K562 (cell line): ENCODE data around the gene SCUBE2. TPM values are rescaled to one million over a fixed set of nuclear protein-coding genes. Genes with fewer than 3 reads are reported as not detected.

Experiments
- ATAC-seq: fragments of 200-7000 bp; cut with Tn5 transposase; 3 replicates; pipeline ENCODE4 v1.9.1; 2020; ENCODE audit warnings: moderate library complexity
- BruUV-seq: library from RNA; stranded (reverse); fragments of 400-500 nt; replicated peaks from 2 replicates; lab custom pipeline; 2021; lab: Mats Ljungman, UMichigan
- CTCF ChIA-PET: fragments of 300-600 bp; formaldehyde crosslinking; extraction: SDS; loops from one replicate; lab custom pipeline; 2021; ENCODE audit warnings: low intra/inter-chr PET ratio; lab: Yijun Ruan, JAX
- POLR2A ChIA-PET: fragments of 300-600, 350-650 bp; sonication (Branson Sonifier 250); formaldehyde crosslinking; extraction: SDS; loops from one replicate; lab custom pipeline; 2021; ENCODE audit warnings: antibody characterized with exemption, inconsistent platforms; lab: Yijun Ruan, JAX
- DNase-seq, 4 experiments: peaks; one replicate each; pipeline versions ENCODE4 v3.0.0 to v3.0.0-alpha.2; 2011 to 2018; ENCODE audit warnings: low spot score in 3 of 4, mixed read lengths in 3 of 4; ENCODE audit errors: extremely low read depth in 1 of 4
- FAIRE-seq: peaks from 2 replicates; lab custom pipeline; 2011; peaks lifted over from hg19 to GRCh38; lab: Jason Lieb, UNC
- H2AFZ ChIP-seq: 2 replicates; pipeline ENCODE4 v1.6.0; 2011; ENCODE audit warnings: low read depth, low read length, control low read depth, inconsistent platforms
- H3K27ac ChIP-seq: fragments of 200-600 bp; 3 replicates; pipeline ENCODE4 v1.8.0; 2011; ENCODE audit warnings: low read depth, mild to moderate bottlenecking, control low read depth, inconsistent platforms, low read length, moderate library complexity, mixed read lengths; ENCODE audit errors: extremely low read depth
- H3K27me3 ChIP-seq, 2 experiments: fragments of 300-600 bp in 1 of 2; 2 replicates in 1 of 2; 3 replicates in 1 of 2; pipeline versions ENCODE4 v1.6.0 to v1.8.0; 2011; ENCODE audit warnings: inconsistent platforms in 2 of 2, low read length in 2 of 2, mild to moderate bottlenecking in 1 of 2, mixed read lengths in 1 of 2, moderate library complexity in 1 of 2; ENCODE audit not compliant: control insufficient read depth in 2 of 2, insufficient read depth in 2 of 2
- H3K36me3 ChIP-seq: fragments of 300-600 bp; 3 replicates; pipeline ENCODE4 v1.8.0; 2011; ENCODE audit warnings: mild to moderate bottlenecking, low read length, inconsistent platforms; ENCODE audit not compliant: control insufficient read depth, insufficient read depth
- H3K4me1 ChIP-seq, 2 experiments: fragments of 200-600 bp in 1 of 2; replicated peaks in 1 of 2; 2 replicates in 1 of 2; 3 replicates in 1 of 2; pipeline versions ENCODE4 v1.5.1 to v1.8.0; 2011; ENCODE audit warnings: inconsistent platforms in 2 of 2, low read length in 2 of 2, mild to moderate bottlenecking in 1 of 2, mixed read lengths in 1 of 2, moderate library complexity in 1 of 2; ENCODE audit not compliant: control insufficient read depth in 2 of 2, insufficient read depth in 2 of 2
- H3K4me2 ChIP-seq: 2 replicates; pipeline ENCODE4 v1.6.1; 2011; ENCODE audit warnings: low read length, control low read depth, inconsistent platforms, mixed read lengths; ENCODE audit not compliant: insufficient read depth
- H3K4me3 ChIP-seq: fragments of 200-600 bp; sonication (generic), shearing (Covaris generic); 2 replicates; pipeline ENCODE4 v1.5.1; 2016; ENCODE audit warnings: control low read depth, inconsistent platforms
- H3K79me2 ChIP-seq: fragments of 200-600 bp; 3 replicates; pipeline ENCODE4 v1.8.0; 2011; ENCODE audit warnings: low read length, inconsistent platforms; ENCODE audit not compliant: control insufficient read depth, insufficient read depth
- H3K9ac ChIP-seq, 2 experiments: 2 replicates each; pipeline versions ENCODE4 v1.6.0 to v1.6.1; 2011; ENCODE audit warnings: low read depth in 2 of 2, low read length in 2 of 2, control low read depth in 1 of 2, inconsistent platforms in 1 of 2, mild to moderate bottlenecking in 1 of 2, mixed read lengths in 1 of 2; ENCODE audit not compliant: insufficient read depth in 1 of 2
- H3K9me1 ChIP-seq: one replicate; pipeline ENCODE4 v1.6.0; 2011; ENCODE audit warnings: inconsistent platforms, mild to moderate bottlenecking, low read length, moderate library complexity; ENCODE audit not compliant: control insufficient read depth, insufficient read depth
- H3K9me3 ChIP-seq: replicated peaks from 2 replicates; pipeline ENCODE4 v1.5.1; 2011; ENCODE audit warnings: low read depth, low read length, inconsistent platforms; ENCODE audit not compliant: control insufficient read depth, insufficient read depth
- H4K20me1 ChIP-seq: replicated peaks from 2 replicates; pipeline ENCODE4 v1.6.1; 2011; ENCODE audit warnings: low read length, inconsistent platforms, mixed read lengths; ENCODE audit not compliant: control insufficient read depth, insufficient read depth
- ASH1L ChIP-seq: fragments of 450-650 bp; IDR thresholded peaks from 2 replicates; pipeline ENCODE4 v1.6.1; 2018; ENCODE audit warnings: borderline replicate concordance, mild to moderate bottlenecking, low read depth; ENCODE audit not compliant: partially characterized antibody
- DPF2 ChIP-seq: fragments of 450-650 bp; IDR thresholded peaks from 2 replicates; pipeline ENCODE4 v1.6.1; 2016
- IRF2 ChIP-seq: sonication (generic); formaldehyde crosslinking; IDR thresholded peaks from 2 replicates; pipeline ENCODE4 v1.8.1; 2022; ENCODE audit warnings: mild to moderate bottlenecking, missing genetic modification reagents
- KLF16 ChIP-seq: IDR thresholded peaks from 2 replicates; pipeline ENCODE4 v1.6.1; 2016; ENCODE audit warnings: antibody characterized with exemption
- KLF6 ChIP-seq: fragments of 250-450 bp; sonication (Bioruptor Pico); IDR thresholded peaks from 2 replicates; pipeline ENCODE4 v1.4.0; 2020; ENCODE audit warnings: mild to moderate bottlenecking, moderate library complexity, borderline replicate concordance
- NFE2 ChIP-seq: IDR thresholded peaks from 2 replicates; pipeline ENCODE4 v1.6.1; 2014; ENCODE audit warnings: antibody characterized with exemption, low read depth
- NR2F6 ChIP-seq: fragments of 450-650 bp; formaldehyde crosslinking; IDR thresholded peaks from 2 replicates; pipeline ENCODE4 v1.4.0; 2020; ENCODE audit warnings: mild to moderate bottlenecking
- STAG1 ChIP-seq: sonication (generic); formaldehyde crosslinking; IDR thresholded peaks from 2 replicates; pipeline ENCODE4 v1.5.0; 2020; ENCODE audit warnings: missing genetic modification reagents, borderline replicate concordance
- TAL1 ChIP-seq: fragments of 450-650 bp; IDR thresholded peaks from 2 replicates; pipeline ENCODE4 v1.6.1; 2016; ENCODE audit warnings: mild to moderate bottlenecking
- U2AF1 ChIP-seq: fragments of 200-400 bp; formaldehyde crosslinking; optimal IDR thresholded peaks from 2 replicates; pipeline ENCODE3; 2017; ENCODE audit warnings: mild to moderate bottlenecking, low read depth, low read length, moderate library complexity
- ZBTB1 ChIP-seq: sonication (generic); formaldehyde crosslinking; IDR thresholded peaks from 2 replicates; pipeline ENCODE4 v1.8.1; 2023; ENCODE audit warnings: missing genetic modification reagents, low read depth, mild to moderate bottlenecking, borderline replicate concordance
- ZNF184 ChIP-seq: sonication (generic); formaldehyde crosslinking; IDR thresholded peaks from 2 replicates; pipeline ENCODE4 v1.5.0; 2020; ENCODE audit warnings: missing genetic modification reagents
- ZNF324 ChIP-seq: fragments of 250-450 bp; sonication (Bioruptor Pico); IDR thresholded peaks from 2 replicates; pipeline ENCODE4 v1.4.0; 2020; ENCODE audit warnings: mild to moderate bottlenecking
- ZNF589 ChIP-seq: fragments of 200-800 bp; sonication (Bioruptor generic); IDR thresholded peaks from 2 replicates; pipeline ENCODE4 v1.6.1; 2016; ENCODE audit warnings: low read depth, missing genetic modification characterization, missing compliant biosample characterization
- WGBS: fragments of 100-300 bp; shearing (Covaris generic); methylation state at CpG from one replicate; pipeline ENCODE4 v1.1.6; 2016; ENCODE audit warnings: low coverage, mixed read lengths; ENCODE audit not compliant: insufficient coverage; ENCODE audit errors: missing lambda C conversion rate; 5-methylcytosine and 5-hydroxymethylcytosine counted together
- in situ Hi-C: fragments of 300-500 bp; cut with MboI; formaldehyde crosslinking; loops from 4 replicates; pipeline ENCODE4 v1.15.0; 2018; ENCODE audit warnings: inconsistent platforms, mixed read lengths
- intact Hi-C: fragments of 100-400 bp; cut with micrococcal nuclease; formaldehyde crosslinking; loops from 2 replicates; pipeline ENCODE4 v1.14.2; 2022
- polyA plus RNA-seq, 8 experiments: library from polyadenylated mRNA; depleted of rRNA in 4 of 8; stranded (reverse) in 5 of 8; unstranded in 3 of 8; fragments of >200 nt; fragmentation: Nextera tagmentation in 2 of 8; fragmentation: Illumina TruSeq in 1 of 8; extraction: Ambion mirVana in 2 of 8; extraction: Trizol in 1 of 8; gene quantifications; 2 replicates each; pipeline versions ENCODE4 v1.2.1 to v1.2.3, GENCODE V29; 2011 to 2014; ENCODE audit warnings: inconsistent platforms in 1 of 8, missing spikeins in 1 of 8
- total RNA-seq, 7 experiments: library from RNA; depleted of rRNA in 6 of 7; stranded (reverse); fragments of >200 nt in 6 of 7; fragmentation: Illumina TruSeq in 2 of 7; extraction: Trizol in 2 of 7; gene quantifications; 2 replicates each; pipeline versions ENCODE4 v1.2.1 to v1.2.3, GENCODE V29; 2011 to 2021; ENCODE audit warnings: low replicate concordance in 1 of 7

Gene SCUBE2
- total and polyA plus RNA-seq, 9 of the 15 experiments (the other 6 are each of a cell fraction or from before 2014, with no cell fraction given), result 0.06 to 0.40 (median 0.07) TPM; not detected in 6

DNA sequence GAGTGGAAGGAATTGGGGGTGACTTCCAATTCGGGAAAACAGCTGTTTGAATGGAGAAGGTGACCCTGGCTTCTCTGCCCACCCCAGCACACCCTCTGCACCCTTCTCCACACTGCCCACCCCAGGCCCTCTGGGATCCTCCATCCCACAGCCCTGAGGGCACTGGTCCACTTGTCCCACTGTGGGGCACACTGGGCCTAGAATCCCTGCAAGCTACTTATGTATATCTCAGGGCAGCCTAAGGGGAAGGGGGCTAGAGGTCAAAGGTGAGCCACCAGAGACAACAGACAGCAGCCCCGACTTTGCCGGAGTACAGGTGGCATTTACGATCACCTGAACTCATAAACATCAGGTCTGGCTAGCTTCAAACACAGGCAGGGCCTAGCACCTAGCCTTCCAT, 673 bp upstream of the SCUBE2 start:
- no peak overlapping the region for H2AFZ ChIP-seq
- no peak overlapping the region for H3K9ac ChIP-seq
- POLR2A ChIA-PET, result interaction anchor here (0.6 to 1.1 kb wide), 2 partner anchors 19 to 843 kb away, joined by 3 read pairs; no protein-coding TSS in a partner anchor
- 30% methylated on average over 4 of the region's 4 CpGs for WGBS
- DNase-seq (no peak), FAIRE-seq (no peak), ATAC-seq (no peak)
- no peak overlapping the region for H3K27ac ChIP-seq
- intact Hi-C loops (no loop called here), in situ Hi-C loops (no loop called here)
- no peaks in the 10 kb centered on the region for H4K20me1 ChIP-seq
- CTCF ChIA-PET, result no interaction called here
- no peaks in the 10 kb centered on the region for H3K9me1 ChIP-seq
- peaks cover 0 to 13% of the 10 kb centered on the region in 2 experiments; a peak in 2 of 5 replicates for H3K4me1 ChIP-seq
- H3K4me3 ChIP-seq, result no peak overlapping the region
- H3K4me2 ChIP-seq, result no peak overlapping the region
- H3K9me3 ChIP-seq, result no peaks in the 10 kb centered on the region
- H3K27me3 ChIP-seq, result peaks cover 44 to 79% of the 10 kb centered on the region in 2 experiments
- H3K36me3 ChIP-seq, result no peaks in the 10 kb centered on the region
- BruUV-seq, result no TSS peak
- no peak for TF ChIP-seq NFE2
- no peak for TF ChIP-seq DPF2
- TF ChIP-seq IRF2 (CRISPR knock-in tag), result no peak
- TF ChIP-seq ZNF324 (CRISPR knock-in tag), result no peak
- no peaks in the 10 kb centered on the region for H3K79me2 ChIP-seq

DNA sequence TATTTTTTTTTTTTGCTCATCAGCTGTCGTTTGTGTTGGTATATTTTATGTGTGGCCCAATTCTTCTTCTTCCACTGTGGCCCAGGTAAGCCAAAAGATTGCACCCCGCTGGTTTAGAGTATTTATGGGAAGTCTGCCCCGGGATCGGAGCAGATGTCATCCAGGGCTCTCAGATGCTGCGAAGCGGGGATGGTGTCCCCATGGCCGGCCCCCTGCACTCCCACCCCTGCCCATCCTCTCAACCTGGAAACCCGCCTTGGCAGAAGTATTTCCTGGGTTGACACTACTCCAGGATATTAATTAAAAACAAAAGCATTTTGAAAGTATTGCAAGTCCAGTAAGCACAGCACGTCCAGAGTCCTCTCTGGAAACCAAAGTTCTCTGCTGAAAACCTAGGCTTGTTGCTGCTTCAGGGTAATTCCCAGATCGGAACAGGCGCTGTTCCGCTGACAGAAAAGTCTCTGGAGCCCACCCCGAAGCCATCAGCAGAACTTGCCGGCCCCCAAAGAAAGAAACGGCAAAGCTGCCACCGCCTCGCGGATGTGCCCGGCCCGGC, 833 bp downstream of the SCUBE2 start:
- ATAC-seq, result no peak
- Histone ChIP-seq H3K4me2 (no peak overlapping the region), H2AFZ (no peak overlapping the region), H3K79me2 (no peaks in the 10 kb centered on the region), H3K27me3 (peaks cover 44 to 75% of the 10 kb centered on the region in 2 experiments)
- ChIA-PET POLR2A (interaction anchor here (0.6 to 1.1 kb wide), 2 partner anchors 17 to 126 kb away, joined by 3 to 4 read pairs; no protein-coding TSS in a partner anchor), CTCF (interaction anchor here (0.6 kb wide), 1 partner anchor 75 kb away, joined by 3 read pairs; no protein-coding TSS in a partner anchor)
- BruUV-seq, result no TSS peak
- TF ChIP-seq TAL1 (no peak), ZNF184 (no peak), ASH1L (no peak), ZNF589 (CRISPR knock-in tag) (no peak), U2AF1 (no peak), ZBTB1 (CRISPR knock-in tag) (no peak), NR2F6 (CRISPR knock-in tag) (no peak), STAG1 (CRISPR knock-in tag) (no peak), KLF16 (no peak), KLF6 (CRISPR knock-in tag) (no peak)
- TF ChIP-seq, all 486 proteins: peak for 0
- Histone ChIP-seq H3K9me3 (no peaks in the 10 kb centered on the region), H3K27ac (no peak overlapping the region), H3K9ac (no peak overlapping the region), H3K4me3 (no peak overlapping the region), H3K9me1 (no peaks in the 10 kb centered on the region), H3K4me1 (peaks cover 0 to 13% of the 10 kb centered on the region in 2 experiments; a peak in 2 of 5 replicates), H4K20me1 (no peaks in the 10 kb centered on the region), H3K36me3 (no peaks in the 10 kb centered on the region)
- intact Hi-C loops, result no loop called here
- in situ Hi-C loops, result no loop called here
- DNase-seq, result no peak
- no peak for FAIRE-seq
- 15% methylated on average over 16 of the region's 20 CpGs for WGBS
